ENCODE data around the gene RALB.
A peak's percentile ranks its signal among the peaks of the same experiment; 100 is the strongest.
"Not testable (repeated sequence)": the region's sequence is repeated elsewhere in the genome, so short reads cannot be mapped to it uniquely, and the experiment has no call there.

The RALB gene

GRCh38 chr2:120299561-120299960 lies 46.9 kb downstream of the RALB start:
- no peak for DNase-seq

- DNase-seq = no peak
These were observed 47.7 kb downstream of the RALB start for GRCh38 chr2:120300385-120300784.

GRCh38 chr2:120301284-120301683 lies 48.6 kb downstream of the RALB start:
- DNase-seq = no peak

GRCh38 chr2:120302301-120302700 lies 49.6 kb downstream of the RALB start:
- no peak for DNase-seq

- no peak for DNase-seq
These were observed 50.5 kb downstream of the RALB start for GRCh38 chr2:120303177-120303576.

GRCh38 chr2:120305296-120305695 lies 52.6 kb downstream of the RALB start:
- DNase-seq = no peak

- DNase-seq = no peak
These were observed 53.4 kb downstream of the RALB start for GRCh38 chr2:120305937-120306490.

- DNase-seq = no peak
These were observed 54.8 kb downstream of the RALB start for GRCh38 chr2:120307482-120307881.

GRCh38 chr2:120308038-120308910 lies 55.6 kb downstream of the RALB start:
- DNase-seq = no peak

- no peak for DNase-seq
These were observed 57.5 kb downstream of the RALB start for GRCh38 chr2:120310136-120310535.

GRCh38 chr2:120310841-120311240 lies 58.2 kb downstream of the RALB start:
- DNase-seq = not testable (repeated sequence)

GRCh38 chr2:120312076-120312475 lies 59.4 kb downstream of the RALB start:
- no peak for DNase-seq

GRCh38 chr2:120312860-120313694 lies 60.4 kb downstream of the RALB start:
- peak; percentile 34 for DNase-seq

GRCh38 chr2:120313695-120314615 lies 61.3 kb downstream of the RALB start:
- no peak for DNase-seq

GRCh38 chr2:120314690-120315366 lies 62.2 kb downstream of the RALB start:
- no peak for DNase-seq

- no peak for DNase-seq
These were observed 62.8 kb downstream of the RALB start for GRCh38 chr2:120315367-120316033.

- no peak for DNase-seq
These were observed 63.4 kb downstream of the RALB start for GRCh38 chr2:120316071-120316470.

GRCh38 chr2:120316528-120317179 lies 64.0 kb downstream of the RALB start:
- no peak for DNase-seq

GRCh38 chr2:120317180-120317533 lies 64.5 kb downstream of the RALB start:
- DNase-seq = no peak

- DNase-seq = no peak
These were observed 65.3 kb downstream of the RALB start for GRCh38 chr2:120317916-120318315.

GRCh38 chr2:120318626-120319025 lies 66.0 kb downstream of the RALB start:
- DNase-seq = no peak
